ENCODE data around the gene SEL1L3.

The SEL1L3 gene

DNA sequence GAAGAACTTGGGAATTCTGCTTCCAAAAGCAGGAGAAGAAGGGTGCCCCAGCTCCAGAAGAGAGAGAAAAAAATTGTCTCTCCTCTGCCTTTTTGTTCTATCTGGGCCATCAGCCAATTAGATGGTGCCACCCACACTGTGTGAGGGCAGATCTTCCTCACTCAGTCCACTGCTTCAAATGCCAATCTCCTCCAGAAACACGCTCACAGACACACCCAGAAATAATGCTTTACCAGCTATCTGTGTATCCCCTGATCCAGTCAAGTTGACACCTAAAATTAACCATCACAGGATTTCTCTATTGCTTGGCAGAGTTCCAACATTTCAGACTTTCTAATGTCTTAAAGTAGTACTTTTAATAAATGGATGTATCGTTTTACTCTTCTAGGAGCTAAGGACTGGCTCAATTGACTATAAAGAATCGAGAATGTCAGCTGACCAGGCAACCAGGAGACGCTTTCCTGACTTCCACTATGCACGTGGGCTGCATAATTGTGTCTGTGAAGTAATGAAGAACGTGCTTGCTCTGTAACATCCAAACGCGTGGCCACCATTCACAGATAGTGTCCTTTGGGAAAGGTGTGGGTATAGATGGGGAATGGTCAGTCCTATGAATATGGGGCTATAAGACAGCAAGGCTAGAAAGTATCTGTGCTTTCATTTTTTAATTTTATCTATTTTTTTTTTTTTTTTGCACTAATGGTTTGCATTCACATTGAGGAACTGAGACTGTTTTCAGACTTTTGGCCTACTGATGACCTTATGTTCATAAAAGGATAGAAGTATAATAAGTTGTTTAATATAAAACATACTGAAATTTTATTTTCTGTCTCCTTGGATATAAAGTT is 41.3 kb upstream of the SEL1L3 start:
- Histone ChIP-seq H3K27ac (no peak overlapping the region), H3K9me3 (ENCODE audit: severe bottlenecking) (no peaks in the 10 kb centered on the region), H3K36me3 (no peaks in the 10 kb centered on the region), H3K27me3 (ENCODE audit: insufficient read depth, low read depth, severe bottlenecking) (no peaks in the 10 kb centered on the region), H3K4me3 (ENCODE audit: low read depth, low read length) (no peak overlapping the region)
- no peak for DNase-seq
- TF ChIP-seq, protein P1, sequence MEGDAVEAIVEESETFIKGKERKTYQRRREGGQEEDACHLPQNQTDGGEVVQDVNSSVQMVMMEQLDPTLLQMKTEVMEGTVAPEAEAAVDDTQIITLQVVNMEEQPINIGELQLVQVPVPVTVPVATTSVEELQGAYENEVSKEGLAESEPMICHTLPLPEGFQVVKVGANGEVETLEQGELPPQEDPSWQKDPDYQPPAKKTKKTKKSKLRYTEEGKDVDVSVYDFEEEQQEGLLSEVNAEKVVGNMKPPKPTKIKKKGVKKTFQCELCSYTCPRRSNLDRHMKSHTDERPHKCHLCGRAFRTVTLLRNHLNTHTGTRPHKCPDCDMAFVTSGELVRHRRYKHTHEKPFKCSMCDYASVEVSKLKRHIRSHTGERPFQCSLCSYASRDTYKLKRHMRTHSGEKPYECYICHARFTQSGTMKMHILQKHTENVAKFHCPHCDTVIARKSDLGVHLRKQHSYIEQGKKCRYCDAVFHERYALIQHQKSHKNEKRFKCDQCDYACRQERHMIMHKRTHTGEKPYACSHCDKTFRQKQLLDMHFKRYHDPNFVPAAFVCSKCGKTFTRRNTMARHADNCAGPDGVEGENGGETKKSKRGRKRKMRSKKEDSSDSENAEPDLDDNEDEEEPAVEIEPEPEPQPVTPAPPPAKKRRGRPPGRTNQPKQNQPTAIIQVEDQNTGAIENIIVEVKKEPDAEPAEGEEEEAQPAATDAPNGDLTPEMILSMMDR (IDR thresholded peaks at IDR 0.05; ENCODE audit: low read depth, low read length): no peak

DNA sequence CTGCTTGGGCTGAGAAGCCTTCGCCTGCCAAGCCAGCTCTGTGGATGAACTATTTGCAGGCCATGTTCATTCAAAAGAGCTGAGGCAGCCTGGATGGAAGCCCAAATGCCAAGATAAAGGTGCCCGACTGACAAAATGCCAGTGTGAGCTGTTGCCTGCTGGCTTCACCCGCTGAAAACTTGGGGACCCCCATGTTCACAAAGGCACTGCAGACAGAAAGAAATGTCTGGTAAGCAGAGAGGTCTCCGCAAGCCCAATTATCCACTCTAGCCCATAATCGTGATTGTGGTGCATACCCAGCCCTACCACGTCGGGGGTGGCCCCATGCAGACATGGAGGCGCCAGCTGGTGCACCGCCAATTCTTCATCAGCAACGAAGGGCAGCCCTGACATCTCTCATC is 38.2 kb upstream of the SEL1L3 start:
- Histone ChIP-seq H3K9me3 (ENCODE audit: severe bottlenecking) (no peaks in the 10 kb centered on the region), H3K27me3 (ENCODE audit: insufficient read depth, low read depth, severe bottlenecking) (no peaks in the 10 kb centered on the region), H3K4me3 (ENCODE audit: low read depth, low read length) (peak overlapping the region; percentile 24), H3K27ac (peak overlapping the region; percentile 95), H3K36me3 (no peaks in the 10 kb centered on the region)
- TF ChIP-seq, protein P1 (IDR thresholded peaks at IDR 0.05; ENCODE audit: low read depth, low read length): no peak
- peak; percentile 88 for DNase-seq

- no peaks in the 10 kb centered on the region for H3K9me3 ChIP-seq (ENCODE audit: severe bottlenecking)
Measured at GRCh38 chr4:25900310-25900709, 37.5 kb upstream of the SEL1L3 start.

DNA sequence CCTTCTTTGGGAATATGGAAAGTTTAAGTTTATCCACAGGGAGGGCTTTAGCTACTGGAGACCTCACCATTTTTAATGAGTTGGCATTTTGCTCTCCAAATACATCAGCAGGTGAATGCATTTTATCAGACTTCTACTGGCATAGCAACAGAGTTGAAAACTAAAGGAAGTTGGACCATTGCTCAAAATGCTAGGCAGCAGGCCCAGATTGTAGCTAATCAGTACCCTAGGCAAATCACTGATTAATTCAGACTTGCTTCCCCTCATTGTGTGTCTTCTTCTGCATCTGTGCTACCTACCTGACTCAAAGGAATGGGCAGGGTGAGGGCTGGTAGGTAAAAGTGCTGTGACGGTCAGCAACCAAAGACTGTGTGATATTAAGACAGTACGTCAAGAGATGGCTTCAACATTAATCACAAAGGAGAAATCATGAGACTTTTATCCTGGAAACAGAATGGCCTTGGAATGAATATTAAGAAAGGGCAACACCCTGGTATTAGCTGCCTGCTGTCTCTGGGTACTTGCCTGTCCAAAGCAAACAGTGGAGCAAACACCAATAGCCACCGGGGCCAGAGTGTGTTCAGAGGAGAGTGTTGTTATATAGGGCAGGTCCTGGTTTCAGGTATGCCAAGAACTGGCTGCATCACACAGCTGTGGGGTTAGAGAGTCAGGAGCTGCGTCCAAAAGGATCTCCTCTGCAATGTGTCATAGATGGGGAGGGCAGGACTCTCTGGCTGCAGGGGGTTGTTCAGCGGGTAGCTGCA is 34.2 kb upstream of the SEL1L3 start:
- no peak for DNase-seq
- TF ChIP-seq, protein P1 (IDR thresholded peaks at IDR 0.05; ENCODE audit: low read depth, low read length): no peak

More at GRCh38 chr4:25900310-25900709, 37.5 kb upstream of the SEL1L3 start:
- H3K27me3 ChIP-seq (ENCODE audit: insufficient read depth, low read depth, severe bottlenecking): no peaks in the 10 kb centered on the region
- peak overlapping the region; percentile 95 for H3K27ac ChIP-seq
- TF ChIP-seq, protein P1 (IDR thresholded peaks at IDR 0.05; ENCODE audit: low read depth, low read length): no peak
- DNase-seq: no peak
- H3K4me3 ChIP-seq (ENCODE audit: low read depth, low read length): no peak overlapping the region
- no peaks in the 10 kb centered on the region for H3K36me3 ChIP-seq

DNA sequence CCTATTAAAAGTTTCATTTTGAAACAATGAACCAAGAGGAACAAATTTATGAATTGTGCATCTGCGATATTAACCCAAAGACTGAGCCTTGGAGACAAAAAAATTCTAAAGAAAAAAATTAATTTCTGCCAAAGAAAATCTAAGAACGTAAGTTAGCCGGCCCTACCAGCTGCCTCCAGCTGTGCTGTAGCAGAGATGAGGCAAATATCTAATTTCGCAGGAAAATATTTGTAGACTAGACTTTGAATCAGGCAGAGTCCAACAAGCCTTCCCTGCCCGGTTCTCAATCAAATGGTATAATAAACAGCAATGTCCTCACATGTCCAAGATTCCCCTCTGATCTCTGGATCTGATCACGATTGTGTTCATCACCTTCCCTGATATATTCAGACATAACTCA is 30.0 kb upstream of the SEL1L3 start:
- TF ChIP-seq, protein P1 (IDR thresholded peaks at IDR 0.05; ENCODE audit: low read depth, low read length): no peak
- H3K27ac ChIP-seq: no peak overlapping the region

More for the DNA sequence above, 34.2 kb upstream of the SEL1L3 start:
- H3K36me3 ChIP-seq: no peaks in the 10 kb centered on the region
- H3K9me3 ChIP-seq (ENCODE audit: severe bottlenecking): no peaks in the 10 kb centered on the region
- no peak overlapping the region for H3K27ac ChIP-seq
- H3K27me3 ChIP-seq (ENCODE audit: insufficient read depth, low read depth, severe bottlenecking): no peaks in the 10 kb centered on the region
- H3K4me3 ChIP-seq (ENCODE audit: low read depth, low read length): no peak overlapping the region

More for the DNA sequence above, 30.0 kb upstream of the SEL1L3 start:
- no peak for DNase-seq
- Histone ChIP-seq H3K9me3 (ENCODE audit: severe bottlenecking) (peaks cover 4% of the 10 kb centered on the region), H3K36me3 (no peaks in the 10 kb centered on the region), H3K4me3 (ENCODE audit: low read depth, low read length) (no peak overlapping the region), H3K27me3 (ENCODE audit: insufficient read depth, low read depth, severe bottlenecking) (no peaks in the 10 kb centered on the region)

Data from WERI-Rb-1 (cell line).